HG03066 (cell line): ENCODE results near the gene SLC38A1.

Source experiments
- ATAC-seq: cut with Tn5 transposase; IDR thresholded peaks from one replicate; pipeline ENCODE4 v1.9.1; 2021; ENCODE audit warnings: low read depth; ENCODE audit not compliant: unreplicated experiment

The SLC38A1 gene

GRCh38 chr12:46147144-46147543, 121.7 kb downstream of the SLC38A1 start:
- no peak for ATAC-seq

DNA sequence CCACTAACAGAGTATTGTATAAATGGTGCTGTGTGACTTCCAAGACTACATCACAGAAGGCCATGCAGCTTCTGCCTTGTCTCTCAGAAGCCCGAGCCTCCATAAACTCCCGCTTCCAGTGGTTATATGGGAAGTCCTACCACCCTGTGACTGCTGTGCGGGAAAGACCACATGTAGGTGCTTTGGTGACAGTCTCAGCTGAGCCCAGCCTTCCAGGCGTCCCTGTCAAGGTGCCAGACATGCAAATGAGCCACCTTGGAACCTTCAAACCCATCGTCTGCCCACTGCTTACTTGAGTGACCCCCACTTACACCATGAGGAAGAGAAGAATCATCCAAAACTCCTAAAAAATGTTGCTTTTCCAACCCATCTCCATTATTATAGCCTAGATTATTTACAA, 123.0 kb downstream of the SLC38A1 start:
- no peak for ATAC-seq

- ATAC-seq = no peak
These were observed 124.4 kb downstream of the SLC38A1 start for GRCh38 chr12:46144433-46144832.

DNA sequence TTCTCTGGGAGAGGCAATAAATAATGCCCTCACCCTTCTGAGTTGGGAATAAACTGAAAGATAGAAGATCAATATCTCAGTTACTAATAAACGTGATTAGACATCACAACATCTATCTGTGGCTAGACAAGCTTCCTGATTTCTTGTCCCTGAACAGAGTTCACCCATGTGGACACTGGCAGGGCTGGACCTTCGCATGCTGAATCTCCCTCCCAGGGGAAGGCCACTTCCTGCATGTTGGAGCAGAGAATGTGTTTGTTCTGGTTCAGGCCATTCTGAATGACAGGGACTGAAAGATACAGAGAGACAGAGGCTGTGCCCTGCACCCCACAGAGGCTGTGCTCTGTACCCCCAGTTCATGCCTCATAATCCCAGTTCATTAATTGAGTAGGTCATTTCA, 132.6 kb downstream of the SLC38A1 start:
- no peak for ATAC-seq

GRCh38 chr12:46135750-46136149, 133.1 kb downstream of the SLC38A1 start:
- no peak for ATAC-seq

- ATAC-seq = no peak
These were observed 134.0 kb downstream of the SLC38A1 start for GRCh38 chr12:46134852-46135251.

DNA sequence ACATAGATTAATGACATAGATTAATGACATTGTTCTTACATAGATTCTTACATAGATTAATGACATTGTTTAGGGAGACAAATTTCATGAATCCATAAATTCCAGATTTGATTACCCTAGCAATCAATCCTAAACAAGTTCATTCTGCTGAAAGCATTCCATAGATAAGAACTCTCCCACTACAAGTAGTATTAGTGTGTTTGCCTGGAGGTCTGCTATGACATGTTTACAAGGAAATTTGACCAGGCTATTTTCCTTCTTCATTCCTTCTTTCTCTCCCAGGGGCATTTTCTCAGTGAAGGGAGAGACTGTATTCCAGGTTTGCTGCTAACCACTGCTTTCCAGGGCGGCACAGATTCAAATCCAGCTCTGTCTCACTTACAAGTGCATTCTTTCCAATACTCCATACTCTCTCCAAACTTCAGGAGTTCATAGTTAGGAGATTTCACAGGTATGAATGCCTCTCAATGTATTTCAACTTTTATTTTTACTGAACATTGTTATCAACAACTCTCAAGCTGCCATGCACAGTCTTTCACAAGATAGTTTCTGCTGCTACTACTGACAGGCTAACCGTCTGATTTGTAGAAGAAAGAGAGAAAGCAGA, 134.5 kb downstream of the SLC38A1 start:
- no peak for ATAC-seq

DNA sequence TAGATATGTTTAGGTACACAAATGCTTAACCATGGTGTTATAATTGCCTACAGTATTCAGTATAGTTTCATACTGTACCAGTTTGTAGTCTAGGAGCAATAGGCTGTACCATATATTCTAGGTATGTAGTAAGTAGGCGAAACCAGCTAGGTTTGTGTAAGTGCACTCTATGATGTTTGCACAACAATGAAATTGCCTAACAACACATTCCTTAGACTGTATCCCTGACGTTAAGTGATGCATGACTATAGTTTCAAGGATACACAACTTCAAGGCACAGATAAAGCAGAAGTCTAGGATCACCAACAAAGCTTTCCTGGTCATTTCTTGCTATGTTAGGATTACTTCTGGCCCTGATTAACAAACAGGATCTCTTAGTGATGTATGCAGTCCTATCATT, 135.1 kb downstream of the SLC38A1 start:
- no peak for ATAC-seq
